SK-N-SH treated with all-trans-retinoic acid at 6 μM for 48 hours (cell line): ENCODE measurements around the gene ITIH1.

Source experiments
- ATAC-seq: fragments of 200-7000 bp; cut with Tn5 transposase; 3 replicates; pipeline ENCODE4 v1.9.1; 2020; ENCODE audit warnings: mild to moderate bottlenecking, moderate library complexity
- BACH2 ChIP-seq: fragments of 250-450 bp; sonication (Bioruptor Pico); IDR thresholded peaks from 2 replicates; pipeline ENCODE4 v1.9.0; 2021; ENCODE audit warnings: mild to moderate bottlenecking, borderline replicate concordance
- CSDC2 ChIP-seq: fragments of 250-450 bp; sonication (Bioruptor Pico); IDR thresholded peaks from 2 replicates; pipeline ENCODE4 v1.5.0; 2020; ENCODE audit warnings: mild to moderate bottlenecking, moderate library complexity
- ESRRG ChIP-seq: fragments of 250-450 bp; sonication (Bioruptor Pico); IDR thresholded peaks from 2 replicates; pipeline ENCODE4 v1.6.1; 2021; ENCODE audit warnings: mild to moderate bottlenecking
- ISL1 ChIP-seq: fragments of 250-450 bp; sonication (Bioruptor Pico); IDR thresholded peaks from 2 replicates; pipeline ENCODE4 v2.1.2; 2022; ENCODE audit warnings: mild to moderate bottlenecking, moderate library complexity
- OSR1 ChIP-seq: fragments of 250-450 bp; sonication (Bioruptor Pico); IDR thresholded peaks from 2 replicates; pipeline ENCODE4 v1.8.0; 2022; ENCODE audit warnings: moderate library complexity, mild to moderate bottlenecking, inconsistent platforms
- PPARA ChIP-seq: fragments of 250-450 bp; sonication (Bioruptor Pico); IDR thresholded peaks from 2 replicates; pipeline ENCODE4 v1.5.0; 2020; ENCODE audit warnings: mild to moderate bottlenecking, borderline replicate concordance
- RARB ChIP-seq: fragments of 250-450 bp; sonication (Bioruptor Pico); IDR thresholded peaks from 2 replicates; pipeline ENCODE4 v1.8.0; 2021; ENCODE audit warnings: mild to moderate bottlenecking, moderate library complexity
- SNAI2 ChIP-seq: fragments of 250-450 bp; sonication (Bioruptor Pico); IDR thresholded peaks from 2 replicates; pipeline ENCODE4 v1.5.0; 2020; ENCODE audit warnings: mild to moderate bottlenecking, moderate library complexity
- TCF4 ChIP-seq: fragments of 250-450 bp; sonication (Bioruptor Pico); IDR thresholded peaks from 2 replicates; pipeline ENCODE4 v1.8.0; 2021; ENCODE audit warnings: mild to moderate bottlenecking, moderate library complexity, borderline replicate concordance
- TOX ChIP-seq: fragments of 250-450 bp; sonication (Bioruptor Pico); IDR thresholded peaks from 2 replicates; pipeline ENCODE4 v1.8.0; 2021; ENCODE audit warnings: mild to moderate bottlenecking, moderate library complexity, borderline replicate concordance
- ZC3H10 ChIP-seq: fragments of 250-450 bp; sonication (Bioruptor Pico); IDR thresholded peaks from 2 replicates; pipeline ENCODE4 v1.5.1; 2021; ENCODE audit warnings: mild to moderate bottlenecking, moderate library complexity
- ZFP3 ChIP-seq: fragments of 250-450 bp; sonication (Bioruptor Pico); IDR thresholded peaks from 2 replicates; pipeline ENCODE4 v1.5.0; 2020; ENCODE audit warnings: mild to moderate bottlenecking, moderate library complexity
- ZFP30 ChIP-seq: fragments of 450-650 bp; formaldehyde crosslinking; IDR thresholded peaks from 2 replicates; pipeline ENCODE4 v1.5.0; 2022; ENCODE audit warnings: mild to moderate bottlenecking, moderate library complexity
- ZNF565 ChIP-seq: fragments of 450-650 bp; formaldehyde crosslinking; conservative IDR thresholded peaks from 2 replicates; pipeline ENCODE4 v1.5.0; 2020; ENCODE audit warnings: low read depth, mild to moderate bottlenecking, moderate library complexity
- ZNF70 ChIP-seq: fragments of 450-650 bp; formaldehyde crosslinking; IDR thresholded peaks from 2 replicates; pipeline ENCODE4 v1.5.0; 2020; ENCODE audit warnings: mild to moderate bottlenecking, moderate library complexity
- TF ChIP-seq, protein P1 (sequence below): fragments of 250-450 bp; sonication (Bioruptor Pico); IDR thresholded peaks from 2 replicates; pipeline ENCODE4 v1.5.0; 2020; ENCODE audit warnings: mild to moderate bottlenecking, moderate library complexity
- TF ChIP-seq, protein P2 (sequence below): fragments of 250-450 bp; sonication (Bioruptor Pico); IDR thresholded peaks from 2 replicates; pipeline ENCODE4 v1.5.1; 2021; ENCODE audit warnings: mild to moderate bottlenecking, moderate library complexity
- TF ChIP-seq, protein P3 (sequence below): fragments of 250-450 bp; sonication (Bioruptor Pico); IDR thresholded peaks from 2 replicates; pipeline ENCODE4 v1.8.0; 2021; ENCODE audit warnings: low read depth, mild to moderate bottlenecking, moderate library complexity, borderline replicate concordance

Gene ITIH1

DNA sequence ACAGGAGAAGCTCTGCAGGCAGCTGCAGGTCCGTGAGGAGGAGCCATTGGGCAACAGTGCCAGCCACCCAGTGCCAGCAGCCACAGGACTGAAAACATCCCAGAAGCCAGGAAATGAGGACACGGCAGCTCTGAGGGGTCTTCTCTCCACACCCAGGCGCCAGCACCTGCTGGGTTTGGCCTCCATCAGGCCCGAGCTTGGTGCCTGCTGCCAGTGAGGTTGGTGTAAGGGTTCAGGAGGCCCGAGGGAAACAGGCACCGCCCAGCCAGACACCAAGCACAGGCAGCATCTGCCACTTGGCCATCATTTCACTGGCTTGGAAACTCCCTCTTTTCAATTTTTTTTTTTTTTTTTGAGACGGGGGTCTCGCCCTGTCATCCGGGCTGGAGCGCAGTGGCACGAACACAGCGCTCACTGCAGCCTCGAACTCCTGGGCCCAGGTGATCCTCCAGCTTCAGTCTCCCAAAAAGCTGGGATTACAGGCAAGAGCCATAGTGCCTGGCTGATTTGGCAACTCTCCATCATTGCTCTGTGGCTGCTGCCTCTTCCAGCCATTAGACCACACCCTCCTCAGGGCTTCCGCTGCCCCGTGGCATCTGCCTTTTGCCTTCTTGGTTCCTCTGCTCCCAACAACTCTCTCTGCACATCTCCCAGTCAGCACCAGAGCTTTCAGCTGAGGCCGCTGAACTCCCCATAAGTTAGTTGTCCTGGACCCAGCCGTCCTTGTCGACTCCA, 15.7 kb downstream of the ITIH1 start (continued):
- TF ChIP-seq TOX (CRISPR knock-in tag) (no peak), ZNF70 (CRISPR knock-in tag) (no peak)

DNA sequence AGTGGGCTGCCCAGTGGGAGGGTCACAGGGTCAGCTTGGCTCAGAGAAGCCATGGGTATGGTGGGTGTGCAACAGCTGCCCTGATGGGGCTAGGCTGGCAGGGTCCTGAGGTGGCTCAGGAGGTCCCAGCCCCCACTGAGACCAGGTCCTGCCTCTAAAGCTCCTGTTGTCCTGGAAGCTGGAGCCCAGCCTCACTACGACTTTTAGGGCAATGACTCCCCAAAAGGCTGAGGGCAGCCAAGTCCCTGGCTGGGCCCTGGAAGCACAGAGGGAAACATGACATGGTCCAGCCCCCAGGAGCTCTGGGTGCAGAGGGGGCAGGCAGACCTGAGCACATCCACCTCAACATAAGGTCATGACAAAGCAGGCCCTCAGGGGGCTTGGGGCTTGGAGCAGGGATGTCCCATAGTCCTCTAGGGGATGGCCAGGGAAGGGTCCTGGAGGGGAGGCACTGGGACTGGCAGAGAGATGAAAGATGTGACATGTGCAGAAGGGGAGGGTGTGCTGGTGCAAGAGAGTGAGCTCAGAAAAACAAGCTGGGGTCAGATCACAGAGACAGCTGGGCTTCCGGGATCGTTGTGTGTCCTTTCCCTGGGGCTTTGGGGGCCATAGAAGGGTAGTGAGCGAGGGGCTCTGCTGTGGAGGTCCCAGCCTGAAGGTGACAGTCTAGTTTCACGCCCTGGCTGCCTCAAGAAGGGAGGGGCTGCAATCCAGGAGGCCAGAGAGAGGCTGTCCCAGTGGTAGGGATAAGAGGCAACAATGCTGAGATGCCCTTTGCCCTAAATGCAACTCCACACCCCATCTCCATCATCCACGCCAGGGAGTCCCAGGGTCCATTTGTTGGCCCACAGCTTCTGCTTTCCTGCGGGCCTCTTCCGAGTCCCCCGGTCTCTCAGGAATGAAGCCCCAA, 16.6 kb downstream of the ITIH1 start:
- TF ChIP-seq PPARA (CRISPR knock-in tag) (no peak), BACH2 (CRISPR knock-in tag) (no peak), SNAI2 (CRISPR knock-in tag) (no peak), RARB (CRISPR knock-in tag) (no peak), TCF4 (CRISPR knock-in tag) (no peak), CSDC2 (CRISPR knock-in tag) (no peak), TOX (CRISPR knock-in tag) (no peak), ZFP3 (CRISPR knock-in tag) (no peak), ESRRG (no peak), ZNF70 (CRISPR knock-in tag) (no peak), ISL1 (no peak)
- TF ChIP-seq, protein P1, sequence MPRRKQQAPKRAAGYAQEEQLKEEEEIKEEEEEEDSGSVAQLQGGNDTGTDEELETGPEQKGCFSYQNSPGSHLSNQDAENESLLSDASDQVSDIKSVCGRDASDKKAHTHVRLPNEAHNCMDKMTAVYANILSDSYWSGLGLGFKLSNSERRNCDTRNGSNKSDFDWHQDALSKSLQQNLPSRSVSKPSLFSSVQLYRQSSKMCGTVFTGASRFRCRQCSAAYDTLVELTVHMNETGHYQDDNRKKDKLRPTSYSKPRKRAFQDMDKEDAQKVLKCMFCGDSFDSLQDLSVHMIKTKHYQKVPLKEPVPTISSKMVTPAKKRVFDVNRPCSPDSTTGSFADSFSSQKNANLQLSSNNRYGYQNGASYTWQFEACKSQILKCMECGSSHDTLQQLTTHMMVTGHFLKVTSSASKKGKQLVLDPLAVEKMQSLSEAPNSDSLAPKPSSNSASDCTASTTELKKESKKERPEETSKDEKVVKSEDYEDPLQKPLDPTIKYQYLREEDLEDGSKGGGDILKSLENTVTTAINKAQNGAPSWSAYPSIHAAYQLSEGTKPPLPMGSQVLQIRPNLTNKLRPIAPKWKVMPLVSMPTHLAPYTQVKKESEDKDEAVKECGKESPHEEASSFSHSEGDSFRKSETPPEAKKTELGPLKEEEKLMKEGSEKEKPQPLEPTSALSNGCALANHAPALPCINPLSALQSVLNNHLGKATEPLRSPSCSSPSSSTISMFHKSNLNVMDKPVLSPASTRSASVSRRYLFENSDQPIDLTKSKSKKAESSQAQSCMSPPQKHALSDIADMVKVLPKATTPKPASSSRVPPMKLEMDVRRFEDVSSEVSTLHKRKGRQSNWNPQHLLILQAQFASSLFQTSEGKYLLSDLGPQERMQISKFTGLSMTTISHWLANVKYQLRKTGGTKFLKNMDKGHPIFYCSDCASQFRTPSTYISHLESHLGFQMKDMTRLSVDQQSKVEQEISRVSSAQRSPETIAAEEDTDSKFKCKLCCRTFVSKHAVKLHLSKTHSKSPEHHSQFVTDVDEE: no peak
- TF ChIP-seq, protein P2, sequence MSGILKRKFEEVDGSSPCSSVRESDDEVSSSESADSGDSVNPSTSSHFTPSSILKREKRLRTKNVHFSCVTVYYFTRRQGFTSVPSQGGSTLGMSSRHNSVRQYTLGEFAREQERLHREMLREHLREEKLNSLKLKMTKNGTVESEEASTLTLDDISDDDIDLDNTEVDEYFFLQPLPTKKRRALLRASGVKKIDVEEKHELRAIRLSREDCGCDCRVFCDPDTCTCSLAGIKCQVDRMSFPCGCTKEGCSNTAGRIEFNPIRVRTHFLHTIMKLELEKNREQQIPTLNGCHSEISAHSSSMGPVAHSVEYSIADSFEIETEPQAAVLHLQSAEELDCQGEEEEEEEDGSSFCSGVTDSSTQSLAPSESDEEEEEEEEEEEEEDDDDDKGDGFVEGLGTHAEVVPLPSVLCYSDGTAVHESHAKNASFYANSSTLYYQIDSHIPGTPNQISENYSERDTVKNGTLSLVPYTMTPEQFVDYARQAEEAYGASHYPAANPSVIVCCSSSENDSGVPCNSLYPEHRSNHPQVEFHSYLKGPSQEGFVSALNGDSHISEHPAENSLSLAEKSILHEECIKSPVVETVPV (CRISPR knock-in tag): no peak
- TF ChIP-seq, protein P3, sequence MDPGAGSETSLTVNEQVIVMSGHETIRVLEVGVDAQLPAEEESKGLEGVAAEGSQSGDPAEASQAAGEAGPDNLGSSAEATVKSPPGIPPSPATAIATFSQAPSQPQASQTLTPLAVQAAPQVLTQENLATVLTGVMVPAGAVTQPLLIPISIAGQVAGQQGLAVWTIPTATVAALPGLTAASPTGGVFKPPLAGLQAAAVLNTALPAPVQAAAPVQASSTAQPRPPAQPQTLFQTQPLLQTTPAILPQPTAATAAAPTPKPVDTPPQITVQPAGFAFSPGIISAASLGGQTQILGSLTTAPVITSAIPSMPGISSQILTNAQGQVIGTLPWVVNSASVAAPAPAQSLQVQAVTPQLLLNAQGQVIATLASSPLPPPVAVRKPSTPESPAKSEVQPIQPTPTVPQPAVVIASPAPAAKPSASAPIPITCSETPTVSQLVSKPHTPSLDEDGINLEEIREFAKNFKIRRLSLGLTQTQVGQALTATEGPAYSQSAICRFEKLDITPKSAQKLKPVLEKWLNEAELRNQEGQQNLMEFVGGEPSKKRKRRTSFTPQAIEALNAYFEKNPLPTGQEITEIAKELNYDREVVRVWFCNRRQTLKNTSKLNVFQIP (CRISPR knock-in tag): no peak
- no peak for ATAC-seq

DNA sequence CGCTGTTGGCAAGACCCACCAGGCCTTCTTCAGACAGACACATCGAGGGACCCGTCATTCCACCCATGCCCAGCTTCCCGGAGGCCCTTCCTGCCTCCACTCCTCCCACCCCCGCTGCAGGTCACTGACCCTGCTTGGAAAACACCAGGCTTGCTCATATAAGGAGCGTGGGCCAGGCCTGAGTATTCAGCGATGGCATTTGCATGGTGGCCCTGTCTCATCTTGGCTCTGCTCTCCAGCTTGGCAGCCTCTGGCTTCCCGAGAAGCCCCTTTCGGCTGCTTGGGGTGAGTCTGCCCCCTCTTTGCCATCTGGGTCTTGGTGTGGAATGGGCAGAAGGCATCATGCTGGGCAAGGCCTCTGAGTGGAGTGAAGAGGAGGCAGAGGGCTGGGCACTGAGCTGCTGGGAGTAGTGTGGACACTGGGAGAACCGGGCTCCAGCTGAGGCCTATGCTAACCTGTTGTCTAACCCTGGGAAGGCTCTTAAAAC, 17.3 kb downstream of the ITIH1 start, which contains the start of gene ITIH3:
Gene ITIH3, plus strand, starts transcription at position 185 of the 488 bp plus-strand sequence. Its CDS starts 8 bp downstream, at position 193.
- ATAC-seq: no peak
- TF ChIP-seq PPARA (CRISPR knock-in tag) (no peak), ZNF70 (CRISPR knock-in tag) (no peak), ZC3H10 (CRISPR knock-in tag) (no peak), ZNF565 (CRISPR knock-in tag) (no peak), OSR1 (CRISPR knock-in tag) (no peak), CSDC2 (CRISPR knock-in tag) (no peak), ISL1 (no peak), TCF4 (CRISPR knock-in tag) (no peak), TOX (CRISPR knock-in tag) (no peak), SNAI2 (CRISPR knock-in tag) (no peak), ZFP30 (CRISPR knock-in tag) (no peak)
- TF ChIP-seq, protein P3 (CRISPR knock-in tag): no peak
